PC-9 (cell line): ENCODE data around the gene OBSCN. TPM values are rescaled to one million over a fixed set of nuclear protein-coding genes. Genes with fewer than 3 reads are reported as not detected.
A peak's percentile ranks its signal among the peaks of the same experiment; 100 is the strongest.

Experiments
- BruUV-seq: library from RNA; stranded (reverse); fragments of 400-500 nt; replicated peaks from 2 replicates; lab custom pipeline; 2021; lab: Mats Ljungman, UMichigan
- CTCF ChIA-PET: fragments of 300-600 bp; sonication (Branson Sonifier 250); formaldehyde crosslinking; loops from one replicate; lab custom pipeline; 2022; ENCODE audit warnings: antibody characterized with exemption; lab: Charles Lee
- POLR2A ChIA-PET: fragments of 300-600 bp; sonication (Branson Sonifier 250); formaldehyde crosslinking; loops from one replicate; lab custom pipeline; 2022; ENCODE audit warnings: antibody characterized with exemption; ENCODE audit not compliant: unreplicated experiment; lab: Charles Lee
- DNase-seq, 2 experiments: peaks; one replicate each; pipeline versions ENCODE4 v3.0.0 to v3.0.0-alpha.2; 2015 to 2022; ENCODE audit warnings: mixed read lengths in 1 of 2
- H2AFZ ChIP-seq: fragments of 200-600 bp; sonication (generic); 2 replicates; pipeline ENCODE4 v1.8.1; 2017; ENCODE audit warnings: antibody characterized with exemption
- H3F3A ChIP-seq: fragments of 200-600 bp; sonication (generic); 2 replicates; pipeline ENCODE4 v1.8.1; 2017; ENCODE audit warnings: antibody characterized with exemption, mild to moderate bottlenecking, low read depth; ENCODE audit not compliant: insufficient read depth
- H3K27ac ChIP-seq: fragments of 200-600 bp; sonication (generic); 2 replicates; pipeline ENCODE4 v1.6.1; 2016; ENCODE audit warnings: mixed run types
- H3K27me3 ChIP-seq: fragments of 200-600 bp; sonication (generic); 2 replicates; pipeline ENCODE4 v1.6.1; 2016; ENCODE audit warnings: low read depth, mixed run types; ENCODE audit not compliant: insufficient read depth
- H3K36me3 ChIP-seq: fragments of 200-600 bp; sonication (generic); 2 replicates; pipeline ENCODE4 v1.6.1; 2016; ENCODE audit warnings: low read depth, mixed run types
- H3K4me1 ChIP-seq: fragments of 200-600 bp; sonication (generic); replicated peaks from 2 replicates; pipeline ENCODE4 v1.6.1; 2016; ENCODE audit warnings: mixed run types; ENCODE audit not compliant: insufficient read depth
- H3K4me2 ChIP-seq: fragments of 200-600 bp; sonication (generic); 2 replicates; pipeline ENCODE4 v1.6.1; 2017; ENCODE audit warnings: mixed run types
- H3K4me3 ChIP-seq: fragments of 200-600 bp; sonication (generic); 2 replicates; pipeline ENCODE4 v1.6.1; 2016; ENCODE audit warnings: mixed run types
- H3K79me2 ChIP-seq: fragments of 200-600 bp; sonication (generic); 2 replicates; pipeline ENCODE4 v1.6.1; 2017; ENCODE audit warnings: low read depth, mixed run types
- H3K9me2 ChIP-seq: fragments of 200-600 bp; sonication (generic); 2 replicates; pipeline ENCODE4 v1.8.1; 2017; ENCODE audit warnings: mild to moderate bottlenecking; ENCODE audit not compliant: insufficient read depth
- H3K9me3 ChIP-seq: fragments of 200-600 bp; sonication (generic); 2 replicates; pipeline ENCODE4 v1.8.1; 2016; ENCODE audit warnings: low read depth; ENCODE audit not compliant: insufficient read depth
- H4K20me1 ChIP-seq: fragments of 200-600 bp; sonication (generic); 2 replicates; pipeline ENCODE4 v1.8.1; 2017; ENCODE audit not compliant: insufficient read depth
- EZH2 ChIP-seq: fragments of 200-600 bp; sonication (generic); IDR thresholded peaks from 2 replicates; pipeline ENCODE4 v1.8.0; 2017; ENCODE audit warnings: antibody characterized with exemption, low read depth
- intact Hi-C: fragments of 100-400 bp; cut with micrococcal nuclease; formaldehyde crosslinking; loops from one replicate; pipeline ENCODE4 v1.10.0; 2022; ENCODE audit not compliant: unreplicated experiment
- total RNA-seq: library from RNA; stranded (reverse); gene quantifications from 2 replicates; pipeline ENCODE4 v1.2.3, GENCODE V29; 2021
- TF ChIP-seq, protein P1 (sequence below): fragments of 200-600 bp; sonication (generic); conservative IDR thresholded peaks from 2 replicates; pipeline ENCODE4 v1.6.1; 2017; ENCODE audit warnings: mixed run types, antibody characterized with exemption, mild to moderate bottlenecking, moderate library complexity

The OBSCN gene
- total RNA-seq, 1 experiment from 2014 or later, result 62.9 TPM

GRCh38 chr1:228416217-228416933, 208.5 kb downstream of the OBSCN start, which contains the start of gene TRIM17:
Gene TRIM17 (minus strand): TSS chr1:228416861. CDS start chr1:228415072, 1,789 bp downstream.
- peak in 1 of 2 experiments; percentile 79 for DNase-seq
- Histone ChIP-seq H3K27me3 (no peaks in the 10 kb centered on the region), H3K36me3 (no peaks in the 10 kb centered on the region), H3F3A (peaks cover 37% of the 10 kb centered on the region), H3K9me3 (no peaks in the 10 kb centered on the region), H3K4me2 (peak within 1 kb of the TSS; percentile 86), H4K20me1 (no peaks in the 10 kb centered on the region), H3K27ac (peak within 1 kb of the TSS; percentile 93), H3K4me1 (peaks cover 67% of the 10 kb centered on the region), H3K4me3 (peak within 1 kb of the TSS; percentile 64), H3K9me2 (no peaks in the 10 kb centered on the region), H2AFZ (peak within 1 kb of the TSS; percentile 73), H3K79me2 (peaks cover 16% of the 10 kb centered on the region; the same call in 1 of the 2 replicates)
- TF ChIP-seq, protein P1, sequence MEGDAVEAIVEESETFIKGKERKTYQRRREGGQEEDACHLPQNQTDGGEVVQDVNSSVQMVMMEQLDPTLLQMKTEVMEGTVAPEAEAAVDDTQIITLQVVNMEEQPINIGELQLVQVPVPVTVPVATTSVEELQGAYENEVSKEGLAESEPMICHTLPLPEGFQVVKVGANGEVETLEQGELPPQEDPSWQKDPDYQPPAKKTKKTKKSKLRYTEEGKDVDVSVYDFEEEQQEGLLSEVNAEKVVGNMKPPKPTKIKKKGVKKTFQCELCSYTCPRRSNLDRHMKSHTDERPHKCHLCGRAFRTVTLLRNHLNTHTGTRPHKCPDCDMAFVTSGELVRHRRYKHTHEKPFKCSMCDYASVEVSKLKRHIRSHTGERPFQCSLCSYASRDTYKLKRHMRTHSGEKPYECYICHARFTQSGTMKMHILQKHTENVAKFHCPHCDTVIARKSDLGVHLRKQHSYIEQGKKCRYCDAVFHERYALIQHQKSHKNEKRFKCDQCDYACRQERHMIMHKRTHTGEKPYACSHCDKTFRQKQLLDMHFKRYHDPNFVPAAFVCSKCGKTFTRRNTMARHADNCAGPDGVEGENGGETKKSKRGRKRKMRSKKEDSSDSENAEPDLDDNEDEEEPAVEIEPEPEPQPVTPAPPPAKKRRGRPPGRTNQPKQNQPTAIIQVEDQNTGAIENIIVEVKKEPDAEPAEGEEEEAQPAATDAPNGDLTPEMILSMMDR, result peak; percentile 63
- no peak for TF ChIP-seq EZH2
- BruUV-seq, result no TSS peak
- intact Hi-C loops, result loop anchor here (1.0 to 10.0 kb wide), 2 partner anchors 9 to 808 kb away; no protein-coding TSS in a partner anchor
- POLR2A ChIA-PET, result no interaction called here
- CTCF ChIA-PET, result no interaction called here

DNA sequence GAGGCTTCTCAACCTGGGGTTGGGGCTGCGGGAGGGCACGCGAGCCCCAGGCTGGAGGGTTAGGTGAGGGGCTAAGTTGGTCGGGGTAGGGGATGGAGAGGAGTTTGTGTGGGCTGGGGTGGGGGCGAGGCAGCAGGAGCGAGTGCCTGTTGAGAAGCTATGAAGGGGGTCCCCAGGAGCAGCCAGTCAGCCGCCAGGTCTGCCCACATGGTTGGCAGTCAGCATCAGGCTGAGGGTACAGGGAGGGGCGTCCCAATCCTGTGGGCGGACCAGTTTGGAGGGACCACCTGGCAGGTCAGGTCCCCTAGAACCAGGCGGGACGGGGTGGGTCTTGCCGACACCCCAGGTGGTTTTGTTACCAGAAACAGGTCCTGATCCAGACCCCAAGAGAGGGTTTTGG, 209.2 kb downstream of the OBSCN start:
- POLR2A ChIA-PET, result interaction anchor here (0.6 kb wide), 1 partner anchor 40 kb away, joined by 6 read pairs; no protein-coding TSS in a partner anchor
- TF ChIP-seq, protein P1, result no peak
- no peak for TF ChIP-seq EZH2
- Histone ChIP-seq H3K36me3 (no peaks in the 10 kb centered on the region), H3K27ac (peak overlapping the region; percentile 93), H3K9me2 (no peaks in the 10 kb centered on the region), H4K20me1 (no peaks in the 10 kb centered on the region), H3K27me3 (no peaks in the 10 kb centered on the region), H3K79me2 (peaks cover 16% of the 10 kb centered on the region; the same call in 1 of the 2 replicates), H3K4me1 (peaks cover 74% of the 10 kb centered on the region), H2AFZ (no peak overlapping the region), H3K4me3 (peak overlapping the region; percentile 64; the same call in 1 of the 2 replicates), H3K4me2 (peak overlapping the region; percentile 86), H3K9me3 (no peaks in the 10 kb centered on the region), H3F3A (peaks cover 39% of the 10 kb centered on the region)
- CTCF ChIA-PET, result no interaction called here
- BruUV-seq, result TSS peak; percentile 85
- DNase-seq, result peak in 1 of 2 experiments; percentile 40
- intact Hi-C loops, result loop anchor here (1.0 to 10.0 kb wide), 2 partner anchors 68 to 808 kb away; no protein-coding TSS in a partner anchor

DNA sequence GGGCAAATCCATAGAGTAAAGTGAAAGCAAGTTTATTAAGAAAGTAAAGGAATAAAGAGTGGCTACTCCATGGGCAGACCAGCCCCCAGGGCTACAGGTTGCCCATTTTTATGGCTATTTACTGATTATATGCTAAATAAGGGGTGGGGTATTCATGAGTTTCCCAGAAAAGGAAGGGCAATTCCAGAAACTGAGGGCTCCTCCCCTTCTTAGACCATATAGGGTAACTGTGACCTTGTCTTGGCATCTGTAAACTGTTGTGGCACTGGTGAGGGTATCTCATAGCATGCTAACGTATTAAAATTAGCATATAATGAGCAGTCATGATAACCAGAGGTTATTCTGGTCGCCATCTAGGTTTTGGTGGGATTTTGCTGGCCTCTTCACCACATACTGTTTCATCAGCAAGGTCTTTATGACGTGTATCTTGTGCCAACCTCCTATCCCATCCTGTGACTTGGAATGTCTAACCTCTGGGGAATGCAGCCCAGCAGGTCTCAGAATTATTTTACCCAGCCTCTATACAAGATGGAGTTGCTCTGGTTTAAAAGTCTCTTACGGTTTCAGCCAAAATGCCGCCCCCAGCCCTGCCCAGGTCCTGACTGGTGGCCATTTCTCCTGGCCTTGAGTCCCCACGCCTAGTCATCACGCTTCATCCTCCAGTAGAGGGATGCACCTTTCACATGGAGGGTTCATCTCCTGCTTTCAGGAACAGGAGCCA, 209.8 kb downstream of the OBSCN start:
- Histone ChIP-seq H3K27ac (peak overlapping the region; percentile 93), H3K27me3 (no peaks in the 10 kb centered on the region), H3K79me2 (peaks cover 16% of the 10 kb centered on the region; the same call in 1 of the 2 replicates), H3K9me2 (no peaks in the 10 kb centered on the region), H3F3A (peaks cover 34% of the 10 kb centered on the region), H3K4me1 (peaks cover 73% of the 10 kb centered on the region), H3K36me3 (no peaks in the 10 kb centered on the region), H3K4me2 (peak overlapping the region; percentile 86), H3K9me3 (no peaks in the 10 kb centered on the region), H4K20me1 (no peaks in the 10 kb centered on the region), H2AFZ (peak overlapping the region; percentile 61; the same call in 1 of the 2 replicates), H3K4me3 (peak overlapping the region; percentile 26; the same call in 1 of the 2 replicates)
- ChIA-PET POLR2A (interaction anchor here (0.6 kb wide), 1 partner anchor 40 kb away, joined by 6 read pairs; no protein-coding TSS in a partner anchor), CTCF (no interaction called here)
- DNase-seq, result peak; percentile 80 to 91
- intact Hi-C loops, result loop anchor here (1.0 to 10.0 kb wide), 3 partner anchors 35 to 807 kb away; no protein-coding TSS in a partner anchor
- no TSS peak for BruUV-seq
- TF ChIP-seq, protein P1, result no peak
- TF ChIP-seq EZH2, result no peak
